ENCODE results near the gene MEIS1.
"Not testable (repeated sequence)": the region's sequence is repeated elsewhere in the genome, so short reads cannot be mapped to it uniquely, and the experiment has no call there.

The MEIS1 gene

GRCh38 chr2:66470199-66470598, 35.3 kb downstream of the MEIS1 start:
- no peak for DNase-seq

GRCh38 chr2:66472225-66472843, 37.4 kb downstream of the MEIS1 start:
- DNase-seq = no peak

GRCh38 chr2:66477135-66477842, 42.4 kb downstream of the MEIS1 start:
- DNase-seq = no peak

GRCh38 chr2:66478299-66478698, 43.4 kb downstream of the MEIS1 start:
- no peak for DNase-seq

GRCh38 chr2:66478731-66479316, 43.9 kb downstream of the MEIS1 start:
- DNase-seq = no peak

- no peak for DNase-seq
Observed at GRCh38 chr2:66481100-66481549, 46.2 kb downstream of the MEIS1 start.

GRCh38 chr2:66485252-66485651, 50.3 kb downstream of the MEIS1 start:
- not testable (repeated sequence) for DNase-seq

GRCh38 chr2:66488946-66489345, 54.0 kb downstream of the MEIS1 start:
- no peak for DNase-seq

- no peak for DNase-seq
Observed at GRCh38 chr2:66489436-66489835, 54.5 kb downstream of the MEIS1 start.

GRCh38 chr2:66490588-66491001, 55.7 kb downstream of the MEIS1 start:
- no peak for DNase-seq

GRCh38 chr2:66494708-66495107, 59.8 kb downstream of the MEIS1 start:
- DNase-seq = no peak

- no peak for DNase-seq
Observed at GRCh38 chr2:66495788-66496640, 61.1 kb downstream of the MEIS1 start.

GRCh38 chr2:66496670-66497420, 61.9 kb downstream of the MEIS1 start:
- no peak for DNase-seq

GRCh38 chr2:66497431-66498288, 62.7 kb downstream of the MEIS1 start:
- no peak for DNase-seq

- DNase-seq = no peak
Observed at GRCh38 chr2:66498289-66498975, 63.5 kb downstream of the MEIS1 start.

GRCh38 chr2:66501267-66501666, 66.3 kb downstream of the MEIS1 start:
- DNase-seq = no peak

- DNase-seq = no peak
Observed at GRCh38 chr2:66506265-66506664, 71.3 kb downstream of the MEIS1 start.

GRCh38 chr2:66507673-66508201, 72.8 kb downstream of the MEIS1 start:
- DNase-seq = no peak

GRCh38 chr2:66508484-66509071, 73.7 kb downstream of the MEIS1 start:
- DNase-seq = no peak

- no peak for DNase-seq
Observed at GRCh38 chr2:66509326-66509811, 74.4 kb downstream of the MEIS1 start.

All from activated T-cell treated with anti-CD3 and anti-CD28 coated beads for 4 hours (primary cell).